Left lung (tissue), 10 donors: ENCODE results near the gene OR6Q1. TPM values are rescaled to one million over a fixed set of nuclear protein-coding genes. Genes with fewer than 3 reads are reported as not detected.

Experiments used
- ATAC-seq: fragments of 200-7000 bp; cut with Tn5 transposase; one replicate; pipeline ENCODE4 v1.9.1; 2020; ENCODE audit warnings: moderate library complexity
- DNase-seq, 4 donors: peaks; one replicate each; pipeline ENCODE4 v3.0.0-alpha.2; 2013 to 2020
- H3K27ac ChIP-seq, 2 donors: fragments of 200-600 bp; sonication (generic) in 1 of 2; one replicate each; pipeline versions ENCODE4 v1.5.0 to v1.8.0; 2020 to 2021
- H3K27me3 ChIP-seq, 2 donors: fragments of 200-600 bp; sonication (generic) in 1 of 2; one replicate each; pipeline versions ENCODE4 v1.5.0 to v1.8.0; 2020 to 2021
- H3K36me3 ChIP-seq, 2 donors: fragments of 200-600 bp; sonication (generic) in 1 of 2; one replicate each; pipeline versions ENCODE4 v1.5.0 to v1.8.0; 2020 to 2021
- H3K4me1 ChIP-seq, 2 donors: fragments of 200-600 bp; one replicate each; pipeline ENCODE4 v1.8.0; 2021
- H3K4me3 ChIP-seq, 2 donors: fragments of 200-600 bp; sonication (generic) in 1 of 2; one replicate each; pipeline versions ENCODE4 v1.5.0 to v1.8.0; 2020 to 2021; ENCODE audit warnings: mild to moderate bottlenecking in 1 of 2
- H3K9me3 ChIP-seq, 2 donors: fragments of 200-600 bp; sonication (generic) in 1 of 2; one replicate each; pipeline versions ENCODE4 v1.5.0 to v1.8.0; 2020 to 2021
- intact Hi-C, 2 donors: fragments of 100-400 bp; cut with DNase I; formaldehyde crosslinking; loops; one replicate each; pipeline versions ENCODE4 v1.11.2 to v1.14.2; 2022
- polyA plus RNA-seq, 6 donors: library from polyadenylated mRNA; unstranded; fragments of 120-200 nt; gene quantifications; one replicate each; pipeline ENCODE4 v1.2.1, GENCODE V29; 2013; ENCODE audit not compliant: insufficient read length in 6 of 6
- total RNA-seq, 2 donors: library from RNA; stranded (reverse); fragmentation: NEBNext Ultra II Directional; extraction: Animal tissue kit (Norgen Biotek cat#: 25700); gene quantifications; one replicate each; pipeline ENCODE4 v1.2.1, GENCODE V29; 2021
- TF ChIP-seq, protein P1 (sequence below), 2 donors: fragments of 200-600 bp; sonication (generic) in 1 of 2; IDR thresholded peaks; one replicate each; pipeline versions ENCODE4 v1.5.0 to v1.8.0; 2021; ENCODE audit warnings: antibody characterized with exemption in 2 of 2
- donor health status: DM: no; HTN: yes; CAD: no.
- donor health status: DM: no; HTN: no; CAD: no.

Gene OR6Q1
- total and polyA plus RNA-seq, 8 donors, result not detected

DNA sequence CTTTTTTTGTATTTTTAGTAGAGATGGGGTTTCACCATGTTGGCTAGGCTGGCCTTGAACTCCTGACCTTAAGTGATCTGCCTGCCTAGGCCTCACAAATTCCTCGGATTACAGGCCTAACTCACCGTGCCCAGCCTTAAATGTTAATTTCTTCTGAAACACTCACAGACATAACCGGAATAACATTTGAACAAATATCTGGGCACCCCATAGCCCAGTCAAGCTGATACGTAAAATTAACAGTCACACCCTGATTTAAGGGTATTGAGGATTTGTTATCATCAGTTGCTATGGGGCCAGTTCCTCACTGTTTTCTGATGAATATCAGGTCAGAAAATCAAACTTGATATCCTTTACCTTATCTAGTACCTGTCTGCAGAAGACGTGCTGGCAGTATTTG lies 30.1 kb upstream of the OR6Q1 start:
- TF ChIP-seq, protein P1, sequence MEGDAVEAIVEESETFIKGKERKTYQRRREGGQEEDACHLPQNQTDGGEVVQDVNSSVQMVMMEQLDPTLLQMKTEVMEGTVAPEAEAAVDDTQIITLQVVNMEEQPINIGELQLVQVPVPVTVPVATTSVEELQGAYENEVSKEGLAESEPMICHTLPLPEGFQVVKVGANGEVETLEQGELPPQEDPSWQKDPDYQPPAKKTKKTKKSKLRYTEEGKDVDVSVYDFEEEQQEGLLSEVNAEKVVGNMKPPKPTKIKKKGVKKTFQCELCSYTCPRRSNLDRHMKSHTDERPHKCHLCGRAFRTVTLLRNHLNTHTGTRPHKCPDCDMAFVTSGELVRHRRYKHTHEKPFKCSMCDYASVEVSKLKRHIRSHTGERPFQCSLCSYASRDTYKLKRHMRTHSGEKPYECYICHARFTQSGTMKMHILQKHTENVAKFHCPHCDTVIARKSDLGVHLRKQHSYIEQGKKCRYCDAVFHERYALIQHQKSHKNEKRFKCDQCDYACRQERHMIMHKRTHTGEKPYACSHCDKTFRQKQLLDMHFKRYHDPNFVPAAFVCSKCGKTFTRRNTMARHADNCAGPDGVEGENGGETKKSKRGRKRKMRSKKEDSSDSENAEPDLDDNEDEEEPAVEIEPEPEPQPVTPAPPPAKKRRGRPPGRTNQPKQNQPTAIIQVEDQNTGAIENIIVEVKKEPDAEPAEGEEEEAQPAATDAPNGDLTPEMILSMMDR (IDR thresholded peaks at IDR 0.05), result no peak
- H3K27ac ChIP-seq, result no peak overlapping the region
- no peak overlapping the region for H3K4me3 ChIP-seq
- intact Hi-C loops, result no loop called here
- no peak for ATAC-seq
- H3K4me1 ChIP-seq, result peaks cover 0 to 7% of the 10 kb centered on the region in 2 donors
- no peak for DNase-seq
- no peaks in the 10 kb centered on the region for H3K36me3 ChIP-seq
- no peaks in the 10 kb centered on the region for H3K27me3 ChIP-seq
- H3K9me3 ChIP-seq, result peaks cover 0 to 14% of the 10 kb centered on the region in 2 donors

GRCh38 chr11:58003036-58003435 lies 27.7 kb upstream of the OR6Q1 start:
- DNase-seq (no peak), ATAC-seq (no peak)
- peaks cover 0 to 7% of the 10 kb centered on the region in 2 donors for H3K4me1 ChIP-seq
- TF ChIP-seq, protein P1 (IDR thresholded peaks at IDR 0.05), result no peak
- H3K9me3 ChIP-seq, result peaks cover 0 to 14% of the 10 kb centered on the region in 2 donors
- intact Hi-C loops, result no loop called here
- no peaks in the 10 kb centered on the region for H3K36me3 ChIP-seq
- H3K27ac ChIP-seq, result peak overlapping the region in 1 of 2 donors; percentile 66
- no peak overlapping the region for H3K4me3 ChIP-seq
- H3K27me3 ChIP-seq, result no peaks in the 10 kb centered on the region

- Histone ChIP-seq H3K4me3 (no peak overlapping the region), H3K27me3 (no peaks in the 10 kb centered on the region), H3K9me3 (peaks cover 0 to 13% of the 10 kb centered on the region in 2 donors), H3K4me1 (peaks cover 0 to 7% of the 10 kb centered on the region in 2 donors), H3K36me3 (no peaks in the 10 kb centered on the region), H3K27ac (peak overlapping the region; percentile 7 to 66)
- intact Hi-C loops, result no loop called here
- TF ChIP-seq, protein P1 (IDR thresholded peaks at IDR 0.05), result no peak
- DNase-seq (no peak), ATAC-seq (no peak)
Observed at GRCh38 chr11:58003591-58003990, 27.2 kb upstream of the OR6Q1 start.

GRCh38 chr11:58004664-58005063 lies 26.1 kb upstream of the OR6Q1 start:
- Histone ChIP-seq H3K36me3 (no peaks in the 10 kb centered on the region), H3K4me3 (no peak overlapping the region), H3K4me1 (peaks cover 0 to 7% of the 10 kb centered on the region in 2 donors), H3K27me3 (no peaks in the 10 kb centered on the region), H3K27ac (peak overlapping the region in 1 of 2 donors; percentile 69), H3K9me3 (peaks cover 0 to 16% of the 10 kb centered on the region in 2 donors)
- intact Hi-C loops, result no loop called here
- ATAC-seq (peak; percentile 35), DNase-seq (peak in 1 of 4 donors; percentile 19)
- TF ChIP-seq, protein P1 (IDR thresholded peaks at IDR 0.05), result no peak

DNA sequence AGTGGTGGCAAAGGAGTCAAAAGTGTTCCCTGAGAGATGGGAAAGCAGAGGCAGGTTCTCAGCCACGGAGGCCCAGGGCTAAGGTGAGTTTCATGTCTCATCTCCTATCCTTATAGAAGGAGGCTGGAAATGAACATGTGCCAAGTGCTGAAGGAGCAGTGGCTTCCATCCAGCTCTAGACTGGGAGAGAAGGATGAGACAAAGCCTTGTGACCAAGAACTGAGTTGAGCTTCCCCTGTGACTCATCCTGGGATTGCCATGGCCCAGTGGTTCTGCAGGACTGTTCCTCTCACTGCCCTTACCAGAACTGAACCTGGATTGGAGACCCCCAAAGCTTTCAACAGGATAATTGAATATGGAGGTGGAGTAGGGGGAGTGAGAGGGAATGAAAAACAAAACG lies 23.8 kb upstream of the OR6Q1 start:
- no peak for ATAC-seq
- peaks cover 0 to 7% of the 10 kb centered on the region in 2 donors for H3K4me1 ChIP-seq
- intact Hi-C loops, result no loop called here

More for the DNA sequence above, 23.8 kb upstream of the OR6Q1 start:
- Histone ChIP-seq H3K4me3 (no peak overlapping the region), H3K27ac (peak overlapping the region in 1 of 2 donors; percentile 65), H3K27me3 (no peaks in the 10 kb centered on the region), H3K36me3 (no peaks in the 10 kb centered on the region), H3K9me3 (peaks cover 0 to 3% of the 10 kb centered on the region in 2 donors)
- no peak for DNase-seq
- TF ChIP-seq, protein P1 (IDR thresholded peaks at IDR 0.05), result no peak
